SKM-1 treated with dmso at 0.1 percent for 144 hours (cell line): ENCODE data around the gene XXYLT1.
"Not testable (repeated sequence)": the region's sequence is repeated elsewhere in the genome, so short reads cannot be mapped to it uniquely, and the experiment has no call there.

Experiments
- DNase-seq: peaks from one replicate; lab custom pipeline; 2025; ENCODE audit not compliant: unreplicated experiment; lab: John Stamatoyannopoulos, UW

Gene XXYLT1

GRCh38 chr3:195101927-195102608 lies 168.9 kb downstream of the XXYLT1 start:
- DNase-seq, result no peak

- DNase-seq, result peak; percentile 90
Measured at GRCh38 chr3:195101001-195101583, 169.9 kb downstream of the XXYLT1 start.

GRCh38 chr3:195099951-195100785 lies 170.8 kb downstream of the XXYLT1 start:
- no peak for DNase-seq

DNA sequence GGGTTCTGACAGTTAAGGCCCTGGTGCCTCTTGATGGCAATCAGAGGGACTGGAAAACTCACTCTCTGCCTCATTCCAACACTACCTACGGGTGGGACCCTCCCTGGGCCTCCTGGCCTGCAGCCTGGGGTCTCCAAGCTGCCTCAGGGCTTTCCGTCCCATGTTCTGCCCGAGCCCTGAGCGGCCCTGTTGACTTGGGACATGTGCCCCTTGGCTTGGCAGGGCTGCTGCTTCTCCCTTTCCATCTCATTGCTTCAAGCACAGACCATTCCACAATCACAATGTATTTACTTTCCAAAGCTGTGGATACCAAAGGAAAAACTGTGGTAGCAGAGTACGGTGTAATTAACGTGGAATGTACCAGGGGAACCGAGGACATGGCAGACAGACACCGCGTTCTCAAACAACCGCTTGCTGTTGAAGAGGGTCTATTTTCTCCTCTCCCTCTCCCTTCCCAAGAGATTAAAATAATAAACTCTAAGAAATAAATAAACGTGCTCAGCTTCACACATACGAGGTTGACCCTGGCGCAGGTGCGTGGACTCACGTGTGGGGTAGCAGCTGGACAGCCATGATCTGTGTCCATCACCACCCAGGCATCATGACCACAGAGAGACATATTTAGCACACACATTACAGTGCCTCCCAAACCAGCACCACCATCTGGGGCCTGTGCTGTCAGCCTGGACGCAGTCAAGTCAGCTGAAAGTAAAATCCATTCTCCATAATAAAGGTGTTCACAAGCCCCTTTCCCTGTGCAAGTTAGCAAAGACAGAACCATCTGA lies 172.0 kb downstream of the XXYLT1 start:
- DNase-seq, result no peak

GRCh38 chr3:195097331-195098255 lies 173.4 kb downstream of the XXYLT1 start:
- DNase-seq, result no peak

DNA sequence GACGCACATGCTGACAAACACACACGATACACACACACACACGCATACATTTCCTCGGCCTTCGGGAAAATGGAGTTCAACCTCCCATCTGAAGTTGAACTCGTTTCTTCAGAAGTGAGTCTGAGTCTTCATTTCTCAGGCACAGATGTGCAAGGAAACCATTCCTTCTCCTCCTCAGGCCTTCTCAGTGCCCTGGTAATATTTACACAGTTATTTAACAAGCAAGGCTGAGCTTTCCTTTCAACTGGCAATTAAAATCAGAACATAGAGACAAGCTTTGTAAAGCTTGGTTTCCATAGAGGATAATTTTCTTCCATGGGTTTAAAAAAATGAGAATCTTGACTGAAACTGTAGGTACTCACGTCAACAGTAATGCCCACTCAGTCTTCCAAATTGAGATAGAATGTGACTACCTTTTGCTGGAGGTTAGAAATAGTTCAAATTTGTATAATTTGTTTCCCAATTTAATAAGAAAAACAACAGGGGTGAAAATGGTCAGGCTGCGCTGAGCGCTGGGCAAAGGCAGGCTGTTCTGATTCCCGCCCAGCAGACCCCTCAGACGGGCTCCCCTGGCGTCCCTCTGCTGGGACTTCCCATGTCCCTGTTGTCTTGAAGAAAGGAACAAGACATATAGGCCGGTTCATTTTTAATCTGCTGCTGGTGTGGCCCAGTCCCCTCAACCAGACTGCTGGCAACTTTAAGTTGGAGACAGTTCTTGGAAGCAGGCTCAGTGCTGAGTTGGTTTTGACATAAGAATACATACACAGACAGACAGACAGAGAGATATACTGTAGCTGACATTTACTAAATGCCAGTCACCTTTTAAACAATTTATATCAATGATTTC lies 174.3 kb downstream of the XXYLT1 start:
- no peak for DNase-seq

DNA sequence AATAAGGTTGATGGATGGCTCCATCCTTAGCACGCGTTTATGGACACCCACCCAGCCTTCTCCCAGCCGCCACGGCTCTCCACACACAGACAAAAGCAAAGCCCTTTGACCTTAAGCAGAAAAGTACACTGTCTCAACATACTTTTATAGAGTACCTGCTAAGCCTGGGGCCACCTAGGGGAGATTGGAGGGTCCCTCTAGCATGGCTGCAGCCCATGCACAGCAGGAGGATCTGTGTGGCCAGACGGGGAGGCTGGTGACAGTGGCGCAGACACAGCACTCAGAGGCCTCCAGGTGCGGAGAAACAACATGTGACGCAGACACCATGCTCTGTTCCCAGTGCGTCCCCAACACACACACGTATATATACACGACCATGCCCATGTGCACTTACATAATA lies 174.9 kb downstream of the XXYLT1 start:
- DNase-seq, result no peak

DNA sequence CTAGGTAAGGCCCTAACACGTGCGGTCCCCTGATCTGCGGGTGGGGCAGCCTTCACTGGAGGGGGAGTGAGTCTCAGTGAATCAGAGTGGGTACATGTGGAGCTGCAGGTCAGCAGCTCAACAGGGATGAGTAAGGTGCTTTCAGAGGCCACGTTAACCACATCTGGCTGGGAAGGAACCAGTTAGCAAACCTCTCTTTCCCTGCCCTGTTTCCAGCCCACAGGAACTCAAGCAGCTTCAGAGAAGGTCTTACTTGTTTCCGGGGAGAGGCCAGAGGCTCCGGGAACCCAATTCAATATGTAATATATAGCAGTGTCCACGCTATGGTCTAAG lies 175.3 kb downstream of the XXYLT1 start:
- no peak for DNase-seq

DNA sequence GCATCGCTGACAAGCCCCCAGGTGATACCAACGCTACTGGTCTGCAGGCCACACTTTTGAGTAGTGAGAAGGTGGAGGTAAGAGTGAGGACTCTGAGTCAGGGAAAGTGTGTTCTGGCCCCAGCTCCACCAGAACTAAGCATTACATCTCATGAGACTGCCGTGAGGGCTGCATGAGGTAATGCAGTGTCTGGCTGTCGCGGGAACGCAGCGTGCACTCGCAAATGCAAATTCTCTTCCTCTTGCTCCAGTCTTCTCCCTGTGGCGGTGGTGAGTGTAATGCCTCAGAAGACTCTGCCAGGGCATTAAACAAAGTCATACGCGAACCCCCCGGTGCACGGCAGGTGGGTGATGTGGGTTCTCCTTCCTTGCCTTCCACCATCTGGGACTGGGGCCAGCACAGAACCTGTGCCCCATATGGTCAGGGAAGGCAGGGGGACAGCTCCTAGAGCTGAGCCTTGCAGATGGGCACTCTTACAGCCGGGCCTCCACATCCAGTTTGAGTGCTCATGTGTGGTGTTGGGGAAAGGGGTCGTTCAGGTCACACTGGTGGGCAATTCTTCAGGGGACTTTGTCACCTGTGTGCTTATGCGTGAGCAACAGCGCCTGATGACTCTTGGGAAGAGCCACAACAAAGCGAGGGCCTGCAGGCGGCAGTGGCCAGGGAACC lies 175.8 kb downstream of the XXYLT1 start:
- no peak for DNase-seq

DNA sequence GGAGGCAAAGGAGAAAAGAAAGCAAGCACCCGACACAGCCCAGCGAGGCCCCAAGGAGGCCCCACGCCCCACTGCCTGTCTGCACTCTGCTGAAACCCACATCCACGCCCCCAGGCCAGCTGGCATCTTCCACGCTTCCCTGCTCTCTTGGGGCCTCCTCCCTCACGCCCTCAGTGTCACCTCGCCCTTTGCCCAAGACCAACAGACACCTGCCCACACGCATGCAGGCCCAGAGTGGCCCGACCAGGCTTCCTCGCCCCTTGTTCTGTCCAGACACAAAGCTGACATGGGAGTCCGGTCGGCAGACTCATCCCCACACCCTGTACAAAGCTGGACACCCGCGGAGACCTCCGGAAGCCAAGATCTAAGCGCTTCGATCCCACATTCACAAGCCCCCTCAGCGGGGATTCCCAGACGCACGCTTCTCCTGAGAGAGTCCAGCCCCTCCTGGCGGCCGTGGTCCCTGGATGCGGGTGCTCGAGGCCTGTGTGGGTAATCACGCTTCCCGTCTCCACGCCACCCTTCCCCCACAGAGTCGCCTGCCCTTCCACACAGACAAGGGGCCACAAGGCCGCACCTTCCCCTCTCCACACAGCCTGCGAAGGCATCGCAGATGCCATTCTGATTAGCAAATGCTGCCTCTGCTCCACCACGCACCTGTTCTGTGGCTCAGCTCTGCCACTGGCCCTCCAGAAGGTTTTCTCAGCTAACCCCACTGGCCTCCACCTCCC lies 176.6 kb downstream of the XXYLT1 start:
- no peak for DNase-seq

- DNase-seq, result no peak
Measured at GRCh38 chr3:195093731-195094130, 177.2 kb downstream of the XXYLT1 start.

GRCh38 chr3:195087840-195088601 lies 182.9 kb downstream of the XXYLT1 start:
- DNase-seq, result not testable (repeated sequence)

- DNase-seq, result no peak
Measured at GRCh38 chr3:195087328-195087727, 183.6 kb downstream of the XXYLT1 start.

- no peak for DNase-seq
Measured at GRCh38 chr3:195086885-195087284, 184.1 kb downstream of the XXYLT1 start.

- no peak for DNase-seq
Measured at GRCh38 chr3:195086341-195086740, 184.6 kb downstream of the XXYLT1 start.

GRCh38 chr3:195085356-195086130 lies 185.4 kb downstream of the XXYLT1 start:
- DNase-seq, result no peak

GRCh38 chr3:195084746-195085145 lies 186.2 kb downstream of the XXYLT1 start:
- DNase-seq, result no peak
